Choroid plexus epithelial cell (primary cell): Measurements from ENCODE around the gene GADD45A.

Experiments
- DNase-seq: peaks from one replicate; pipeline ENCODE4 v3.0.0-alpha.2; 2010; ENCODE audit warnings: low read depth
- H3K4me3 ChIP-seq: 2 replicates; pipeline ENCODE4 v1.5.1; 2011; ENCODE audit warnings: low read depth, mild to moderate bottlenecking, control low read depth, low read length, moderate library complexity
- CTCF ChIP-seq: conservative IDR thresholded peaks from 2 replicates; pipeline ENCODE4 v1.5.1; 2011; ENCODE audit warnings: low read depth, mild to moderate bottlenecking, control low read depth, inconsistent platforms, low read length, moderate library complexity

The GADD45A gene

GRCh38 chr1:67696708-67697107, 11.7 kb downstream of the GADD45A start:
- TF ChIP-seq CTCF: no peak
- no peak overlapping the region for H3K4me3 ChIP-seq
- no peak for DNase-seq

GRCh38 chr1:67700220-67700619, 15.2 kb downstream of the GADD45A start:
- no peak for TF ChIP-seq CTCF
- DNase-seq: no peak
- no peak overlapping the region for H3K4me3 ChIP-seq

DNA sequence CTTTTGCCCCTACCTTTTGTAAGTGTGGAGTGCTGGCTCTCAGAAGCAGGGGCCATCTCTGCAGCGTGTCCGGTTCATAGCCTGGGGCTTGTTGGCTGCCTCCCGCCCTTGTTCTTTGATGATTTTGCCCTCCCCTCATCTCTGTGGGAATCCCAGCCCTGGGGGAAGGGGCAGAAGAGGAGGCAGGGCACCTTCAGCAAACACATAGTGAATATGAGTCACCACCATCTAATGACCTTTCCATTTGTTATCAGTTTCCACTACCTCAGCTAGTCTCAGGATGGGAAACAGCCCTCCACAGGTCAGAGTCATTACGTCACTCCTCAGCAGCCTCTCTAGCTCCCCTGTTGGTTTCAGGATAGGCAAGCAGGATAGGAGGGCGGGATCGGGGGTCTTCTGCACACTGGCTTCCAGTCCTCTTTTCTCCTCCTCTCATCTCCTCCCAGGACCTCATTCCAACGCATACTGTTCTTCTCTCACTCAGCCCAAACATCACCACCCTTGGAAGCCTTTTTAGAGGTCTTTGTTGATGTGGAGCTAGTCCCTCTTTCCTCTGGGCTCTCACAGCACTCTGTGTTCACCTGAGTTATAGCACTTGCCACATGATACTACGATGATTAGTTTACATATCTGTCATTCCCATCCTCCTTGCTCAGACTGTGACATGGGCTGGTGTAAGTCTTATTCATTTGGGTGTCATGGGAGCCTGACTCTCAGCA, 15.8 kb downstream of the GADD45A start:
- DNase-seq: peak; percentile 89
- H3K4me3 ChIP-seq: no peak overlapping the region
- peak; percentile 65 for TF ChIP-seq CTCF

GRCh38 chr1:67701876-67702275, 16.9 kb downstream of the GADD45A start:
- no peak for DNase-seq
- no peak overlapping the region for H3K4me3 ChIP-seq
- no peak for TF ChIP-seq CTCF

GRCh38 chr1:67704351-67704750, 19.4 kb downstream of the GADD45A start:
- TF ChIP-seq CTCF: no peak
- no peak for DNase-seq
- no peak overlapping the region for H3K4me3 ChIP-seq

GRCh38 chr1:67705735-67706453, 20.9 kb downstream of the GADD45A start:
- DNase-seq: no peak
- TF ChIP-seq CTCF: no peak
- H3K4me3 ChIP-seq: no peak overlapping the region

DNA sequence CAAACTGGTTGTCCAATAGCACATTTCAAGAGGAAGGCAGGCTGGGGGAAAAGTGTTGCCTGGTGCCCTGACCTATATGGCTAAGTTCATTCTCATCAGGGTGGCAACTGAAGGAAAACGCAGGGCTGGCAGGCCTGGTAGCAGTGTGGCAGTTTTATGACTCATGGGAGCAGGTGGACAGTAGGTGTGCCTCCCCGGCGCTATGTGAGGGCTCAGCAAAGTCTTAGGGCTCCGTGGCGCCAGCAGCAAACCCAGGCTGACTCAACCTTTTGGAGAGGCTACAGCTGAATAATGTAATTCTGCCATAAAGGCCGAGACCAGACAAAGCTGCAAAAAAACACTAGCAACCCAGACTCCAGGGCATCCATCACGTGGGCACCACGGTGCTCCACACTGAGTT, 23.6 kb downstream of the GADD45A start:
- no peak for TF ChIP-seq CTCF
- DNase-seq: no peak
- no peak overlapping the region for H3K4me3 ChIP-seq
